ENCODE results near the gene AFF2. TPM values are rescaled to one million over a fixed set of nuclear protein-coding genes. Genes with fewer than 3 reads are reported as not detected.

The AFF2 gene
- total and polyA plus RNA-seq, 2 donors (not counting 3 experiments of a cell fraction or from before 2014, with no cell fraction given): 0.03 to 0.07 TPM

DNA sequence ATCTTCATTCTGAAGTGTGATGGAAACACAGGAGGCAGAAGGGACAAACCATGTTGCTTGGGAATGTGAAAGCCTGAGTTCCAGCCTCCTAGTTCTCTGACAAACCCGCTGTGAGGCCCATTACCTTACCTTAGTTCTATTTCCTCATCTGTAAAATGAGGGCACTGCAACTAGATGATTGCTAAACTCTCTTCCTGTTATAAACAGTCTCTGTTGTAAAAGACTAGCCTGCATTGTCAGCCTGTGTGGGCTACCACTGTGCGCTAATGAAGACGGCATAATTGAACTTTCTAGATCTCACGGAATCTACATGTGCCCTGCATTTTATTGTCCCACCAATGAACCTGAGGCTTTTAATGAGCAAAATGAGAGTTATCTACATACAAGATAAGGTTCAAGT is 147.2 kb downstream of the AFF2 start:
- Histone ChIP-seq H3K36me3 (ENCODE audit: control insufficient read depth in 2 of 2, extremely low read depth in 1 of 2, insufficient read depth in 2 of 2, low read length in 2 of 2) (no peaks in the 10 kb centered on the region), H3K4me2 (ENCODE audit: insufficient read depth, low read length) (no peak overlapping the region), H3K79me2 (ENCODE audit: control insufficient read depth, insufficient read depth, low read length) (no peaks in the 10 kb centered on the region), H3K27me3 (ENCODE audit: control insufficient read depth in 2 of 2, insufficient read depth in 2 of 2, low read length in 2 of 2) (no peaks in the 10 kb centered on the region), H3K4me1 (ENCODE audit: control insufficient read depth, extremely low read depth, insufficient read depth, low read length) (no peaks in the 10 kb centered on the region), H3K9ac (replicated peaks; ENCODE audit: extremely low read depth, insufficient read depth, low read length) (no peak overlapping the region), H3K4me3 (replicated peaks in 1 of 3; ENCODE audit: insufficient read depth in 1 of 3, low read depth in 1 of 3, low read length in 3 of 3) (no peak overlapping the region), H4K20me1 (replicated peaks; ENCODE audit: control insufficient read depth, extremely low read depth, insufficient read depth, low read length) (no peaks in the 10 kb centered on the region), H3K9me1 (replicated peaks; ENCODE audit: control insufficient read depth, extremely low read depth, insufficient read depth, low read length) (no peaks in the 10 kb centered on the region), H3K9me3 (replicated peaks; ENCODE audit: control insufficient read depth, insufficient read depth, low read length) (no peaks in the 10 kb centered on the region), H3K27ac (ENCODE audit: insufficient read depth, low read depth, low read length) (no peak overlapping the region), H2AFZ (ENCODE audit: low read depth, low read length) (no peak overlapping the region)
- POLR2A ChIA-PET: no interaction called here
- FAIRE-seq (no peak), DNase-seq (ENCODE audit: low read depth, low spot score) (no peak)
- TF ChIP-seq MAX (IDR thresholded peaks at IDR 0.05; ENCODE audit: insufficient read depth, insufficient read length): no peak
- TF ChIP-seq, protein P1, sequence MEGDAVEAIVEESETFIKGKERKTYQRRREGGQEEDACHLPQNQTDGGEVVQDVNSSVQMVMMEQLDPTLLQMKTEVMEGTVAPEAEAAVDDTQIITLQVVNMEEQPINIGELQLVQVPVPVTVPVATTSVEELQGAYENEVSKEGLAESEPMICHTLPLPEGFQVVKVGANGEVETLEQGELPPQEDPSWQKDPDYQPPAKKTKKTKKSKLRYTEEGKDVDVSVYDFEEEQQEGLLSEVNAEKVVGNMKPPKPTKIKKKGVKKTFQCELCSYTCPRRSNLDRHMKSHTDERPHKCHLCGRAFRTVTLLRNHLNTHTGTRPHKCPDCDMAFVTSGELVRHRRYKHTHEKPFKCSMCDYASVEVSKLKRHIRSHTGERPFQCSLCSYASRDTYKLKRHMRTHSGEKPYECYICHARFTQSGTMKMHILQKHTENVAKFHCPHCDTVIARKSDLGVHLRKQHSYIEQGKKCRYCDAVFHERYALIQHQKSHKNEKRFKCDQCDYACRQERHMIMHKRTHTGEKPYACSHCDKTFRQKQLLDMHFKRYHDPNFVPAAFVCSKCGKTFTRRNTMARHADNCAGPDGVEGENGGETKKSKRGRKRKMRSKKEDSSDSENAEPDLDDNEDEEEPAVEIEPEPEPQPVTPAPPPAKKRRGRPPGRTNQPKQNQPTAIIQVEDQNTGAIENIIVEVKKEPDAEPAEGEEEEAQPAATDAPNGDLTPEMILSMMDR (IDR thresholded peaks at IDR 0.05; ENCODE audit: extremely low read depth in 1 of 2, insufficient read depth in 1 of 2, low read depth in 1 of 2, low read length in 2 of 2): no peak
- TF ChIP-seq FOS (IDR thresholded peaks at IDR 0.05; ENCODE audit: borderline replicate concordance, insufficient read depth, low read length): no peak
- TF ChIP-seq JUN (IDR thresholded peaks at IDR 0.05; ENCODE audit: borderline replicate concordance, insufficient read depth, insufficient read length, low read depth): no peak
- no peak for TF ChIP-seq EZH2 (IDR thresholded peaks at IDR 0.05; ENCODE audit: borderline replicate concordance, low read depth, low read length, severe bottlenecking)
- TF ChIP-seq POLR2AphosphoS5 (IDR thresholded peaks at IDR 0.05; ENCODE audit: insufficient read depth, low read depth, low read length): no peak
- no peak for TF ChIP-seq MYC (IDR thresholded peaks at IDR 0.05; ENCODE audit: low read depth, low read length)
- TF ChIP-seq POLR2A (IDR thresholded peaks at IDR 0.05; ENCODE audit: low read depth, low read length): no peak
- no peak for TF ChIP-seq GATA2 (IDR thresholded peaks at IDR 0.05; ENCODE audit: insufficient read depth, insufficient read length, low read depth, low read length)
- BruUV-seq (replicated peaks): no TSS peak
- dilution Hi-C loops (cut with MboI; ENCODE audit: extremely low pct_ligation_motif_present, low sequenced_read_pairs): no loop called here
- intact Hi-C loops (cut with micrococcal nuclease): no loop called here
- CTCF ChIA-PET: no interaction called here

Data from endothelial cell of umbilical vein (primary cell).